BLaER1 (cell line): ENCODE data around the gene PEX11B.

Source experiments
- H3K27ac ChIP-seq: shearing (Covaris generic); formaldehyde crosslinking; 2 replicates; pipeline ENCODE4 v1.8.1; 2022
- H3K27me3 ChIP-seq: shearing (Covaris generic); formaldehyde crosslinking; 2 replicates; pipeline ENCODE4 v1.8.1; 2022
- H3K36me3 ChIP-seq: shearing (Covaris generic); formaldehyde crosslinking; 2 replicates; pipeline ENCODE4 v1.8.1; 2022
- H3K4me1 ChIP-seq: shearing (Covaris generic); formaldehyde crosslinking; 2 replicates; pipeline ENCODE4 v1.8.1; 2022
- H3K4me2 ChIP-seq: shearing (Covaris generic); formaldehyde crosslinking; 2 replicates; pipeline ENCODE4 v1.8.1; 2022
- H3K4me3 ChIP-seq: shearing (Covaris generic); formaldehyde crosslinking; 2 replicates; pipeline ENCODE4 v1.8.1; 2022
- H3K9ac ChIP-seq: shearing (Covaris generic); formaldehyde crosslinking; 2 replicates; pipeline ENCODE4 v1.8.1; 2022
- H3K9me3 ChIP-seq: shearing (Covaris generic); formaldehyde crosslinking; 2 replicates; pipeline ENCODE4 v1.8.1; 2022
- H4K20me1 ChIP-seq: shearing (Covaris generic); formaldehyde crosslinking; 2 replicates; pipeline ENCODE4 v1.8.1; 2022
- Cebpa-rat ChIP-seq: shearing (Covaris generic); IDR thresholded peaks from 2 replicates; pipeline ENCODE4 v1.8.1; 2022

PEX11B gene

DNA sequence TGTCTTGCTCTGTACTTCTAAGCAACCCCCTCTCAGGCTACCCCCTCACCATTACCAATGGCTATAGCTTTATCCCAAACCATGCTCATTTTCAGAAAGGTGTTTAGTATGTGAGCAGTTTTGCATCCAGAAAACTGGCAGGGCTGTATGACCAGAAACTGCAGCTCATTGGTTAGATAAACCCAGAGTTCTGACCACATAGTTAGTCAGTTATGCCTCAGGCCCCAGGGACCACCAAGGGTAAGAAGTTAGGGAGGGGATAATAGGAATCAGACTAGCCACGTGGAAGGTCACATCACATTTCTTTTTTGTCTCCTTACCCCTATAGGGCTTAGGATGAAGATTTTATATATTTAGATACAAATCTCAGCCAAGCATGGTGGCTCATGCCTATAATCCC is 9.9 kb downstream of the PEX11B start:
- Histone ChIP-seq H3K4me2 (peak overlapping the region; percentile 28), H3K27ac (no peak overlapping the region), H3K4me3 (no peak overlapping the region), H3K27me3 (no peaks in the 10 kb centered on the region), H3K36me3 (peaks cover 34% of the 10 kb centered on the region), H3K9ac (0 out of 2 replicates have a peak overlapping the region, but pooled peaks have one; percentile 0), H4K20me1 (no peaks in the 10 kb centered on the region), H3K9me3 (no peaks in the 10 kb centered on the region), H3K4me1 (peaks cover 9% of the 10 kb centered on the region)
- TF ChIP-seq Cebpa-rat: no peak

DNA sequence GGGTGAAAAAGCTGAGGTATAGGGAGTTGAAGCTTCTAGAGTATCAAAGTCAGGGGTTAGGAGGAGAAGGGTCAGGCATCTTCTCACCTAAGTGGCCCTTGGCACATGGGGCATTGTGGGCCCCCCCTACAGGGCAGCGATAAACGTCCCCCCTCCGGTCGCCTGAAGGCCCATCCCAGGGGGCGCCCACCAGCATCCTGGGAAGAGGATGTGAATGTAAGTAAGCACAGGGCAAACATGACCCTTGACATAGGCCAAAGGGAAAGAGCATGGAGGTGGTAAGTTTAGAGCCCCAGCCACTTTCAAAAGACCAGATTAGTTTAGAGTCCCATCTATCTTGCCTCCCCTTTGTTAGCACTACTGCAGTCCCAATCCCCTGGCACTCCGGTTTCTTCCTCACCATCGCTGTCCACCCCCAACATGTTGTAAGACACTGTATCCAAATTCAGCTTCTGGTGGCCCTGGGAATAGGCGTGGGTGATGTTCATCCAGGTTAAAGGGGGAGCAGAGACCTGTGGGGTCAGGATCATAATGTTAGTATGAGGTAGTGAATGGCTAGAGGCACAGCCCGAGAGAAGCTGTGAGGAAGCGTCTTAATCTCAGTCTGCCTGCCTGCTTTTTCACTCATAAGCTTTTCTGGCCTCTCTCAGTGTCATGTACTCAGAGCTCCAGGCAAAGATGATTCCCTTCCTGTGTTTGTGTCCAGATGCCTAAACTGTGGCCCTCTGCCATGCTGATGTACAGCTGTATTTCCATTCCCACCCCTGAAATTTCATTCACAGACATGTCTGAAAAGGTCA is 11.4 kb downstream of the PEX11B start:
- Histone ChIP-seq H3K27ac (no peak overlapping the region), H3K9ac (no peak overlapping the region), H3K4me3 (no peak overlapping the region), H3K36me3 (peaks cover 19% of the 10 kb centered on the region), H3K9me3 (no peaks in the 10 kb centered on the region), H3K4me1 (peaks cover 9% of the 10 kb centered on the region), H3K27me3 (no peaks in the 10 kb centered on the region), H3K4me2 (no peak overlapping the region), H4K20me1 (no peaks in the 10 kb centered on the region)
- no peak for TF ChIP-seq Cebpa-rat

- TF ChIP-seq Cebpa-rat: no peak
- no peak overlapping the region for H3K4me3 ChIP-seq
- H3K9me3 ChIP-seq: no peaks in the 10 kb centered on the region
- no peaks in the 10 kb centered on the region for H3K36me3 ChIP-seq
- no peak overlapping the region for H3K27ac ChIP-seq
- H3K4me1 ChIP-seq: no peaks in the 10 kb centered on the region
- no peak overlapping the region for H3K4me2 ChIP-seq
- no peaks in the 10 kb centered on the region for H4K20me1 ChIP-seq
- H3K9ac ChIP-seq: no peak overlapping the region
- H3K27me3 ChIP-seq: no peaks in the 10 kb centered on the region
These were observed 17.1 kb downstream of the PEX11B start for GRCh38 chr1:145901312-145902021.

DNA sequence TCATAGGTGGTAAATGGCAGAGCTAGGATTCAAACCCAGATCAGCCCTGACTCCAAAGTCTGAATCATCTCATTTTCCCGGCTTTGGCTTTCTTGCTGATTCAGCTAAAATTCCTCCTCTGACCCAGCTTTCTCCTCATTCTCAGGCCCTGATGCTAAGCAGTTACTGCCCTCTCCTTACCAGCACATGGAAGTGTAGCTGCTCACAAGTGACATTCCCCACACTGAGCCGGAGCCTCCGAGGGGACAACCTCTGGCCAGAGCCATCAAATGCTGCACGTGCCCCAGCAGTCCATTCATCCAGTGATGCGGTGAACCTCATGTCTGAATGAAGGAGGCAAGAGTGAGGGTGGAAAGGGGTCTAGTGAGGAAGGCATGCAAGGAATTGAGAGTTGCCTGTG is 19.8 kb downstream of the PEX11B start:
- no peaks in the 10 kb centered on the region for H4K20me1 ChIP-seq
- H3K27ac ChIP-seq: no peak overlapping the region
- no peak for TF ChIP-seq Cebpa-rat
- no peaks in the 10 kb centered on the region for H3K4me1 ChIP-seq
- H3K4me3 ChIP-seq: no peak overlapping the region
- no peaks in the 10 kb centered on the region for H3K36me3 ChIP-seq
- H3K9ac ChIP-seq: no peak overlapping the region
- H3K27me3 ChIP-seq: no peaks in the 10 kb centered on the region
- H3K9me3 ChIP-seq: no peaks in the 10 kb centered on the region
- H3K4me2 ChIP-seq: no peak overlapping the region

- no peak overlapping the region for H3K9ac ChIP-seq
These were observed 20.5 kb downstream of the PEX11B start for GRCh38 chr1:145897969-145898368.

DNA sequence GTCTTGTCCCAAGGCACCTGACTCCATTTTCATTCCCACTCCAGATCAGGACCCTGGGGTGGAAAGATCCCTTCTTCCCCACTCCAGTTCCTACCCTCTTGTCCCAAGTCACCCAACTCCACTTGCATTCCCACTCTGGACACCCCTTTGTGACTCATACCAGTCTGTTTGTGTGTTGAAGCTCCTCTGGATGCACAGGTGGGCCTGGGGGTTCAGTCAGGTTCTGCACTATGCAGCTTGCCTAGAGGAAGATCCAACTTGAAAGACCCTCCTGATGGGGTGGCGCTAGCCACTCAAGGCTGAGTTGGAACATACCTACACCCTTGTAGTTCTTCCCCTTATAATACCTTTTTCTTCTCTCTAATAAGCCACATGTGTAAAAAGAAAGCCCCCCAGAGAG is 23.0 kb downstream of the PEX11B start:
- H3K4me1 ChIP-seq: peaks cover 10% of the 10 kb centered on the region
- no peaks in the 10 kb centered on the region for H3K27me3 ChIP-seq
- no peaks in the 10 kb centered on the region for H3K9me3 ChIP-seq
- H4K20me1 ChIP-seq: no peaks in the 10 kb centered on the region
- H3K27ac ChIP-seq: no peak overlapping the region
- no peak overlapping the region for H3K4me2 ChIP-seq
- H3K36me3 ChIP-seq: no peaks in the 10 kb centered on the region
- no peak for TF ChIP-seq Cebpa-rat
- H3K4me3 ChIP-seq: no peak overlapping the region
- no peak overlapping the region for H3K9ac ChIP-seq

More at GRCh38 chr1:145897969-145898368, 20.5 kb downstream of the PEX11B start:
- no peak overlapping the region for H3K4me2 ChIP-seq
- H3K27me3 ChIP-seq: no peaks in the 10 kb centered on the region
- no peak overlapping the region for H3K4me3 ChIP-seq
- no peaks in the 10 kb centered on the region for H3K36me3 ChIP-seq
- TF ChIP-seq Cebpa-rat: no peak
- no peaks in the 10 kb centered on the region for H3K9me3 ChIP-seq
- no peaks in the 10 kb centered on the region for H4K20me1 ChIP-seq
- H3K4me1 ChIP-seq: no peaks in the 10 kb centered on the region
- H3K27ac ChIP-seq: no peak overlapping the region

- no peaks in the 10 kb centered on the region for H3K9me3 ChIP-seq
- no peak overlapping the region for H3K9ac ChIP-seq
- H3K36me3 ChIP-seq: no peaks in the 10 kb centered on the region
- peaks cover 10% of the 10 kb centered on the region for H3K4me1 ChIP-seq
- no peaks in the 10 kb centered on the region for H4K20me1 ChIP-seq
- H3K27ac ChIP-seq: no peak overlapping the region
- H3K4me3 ChIP-seq: no peak overlapping the region
- no peaks in the 10 kb centered on the region for H3K27me3 ChIP-seq
- no peak for TF ChIP-seq Cebpa-rat
- H3K4me2 ChIP-seq: no peak overlapping the region
These were observed 25.0 kb downstream of the PEX11B start for GRCh38 chr1:145893306-145894055.

DNA sequence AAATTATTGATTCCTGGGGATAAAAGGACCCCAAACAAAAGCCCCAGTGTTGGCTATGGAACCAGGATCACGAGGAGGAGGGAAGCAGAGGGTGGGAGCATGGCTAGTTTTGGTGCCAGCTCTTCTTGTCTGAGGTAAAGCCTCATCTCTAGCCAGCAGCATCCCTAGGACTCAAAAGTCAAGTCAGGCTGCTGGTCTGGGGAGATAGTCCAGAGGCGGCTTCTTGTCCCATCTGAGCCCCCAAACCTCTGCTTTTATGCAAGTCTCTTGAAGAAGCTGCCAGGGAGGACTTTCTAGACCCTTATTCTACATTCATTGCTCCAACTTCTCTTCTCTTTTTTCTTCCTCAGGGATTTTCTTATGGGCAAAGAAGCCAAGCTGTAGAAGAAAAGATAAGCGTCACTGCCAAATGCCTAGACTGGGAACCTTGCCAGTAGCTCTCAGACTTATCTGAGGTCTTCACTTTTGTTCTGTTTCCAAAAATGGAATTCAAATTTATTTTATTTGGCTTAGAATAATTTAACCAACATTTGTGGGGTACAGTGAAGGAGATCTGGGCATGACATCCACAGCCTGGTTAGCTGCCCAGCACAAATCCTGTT is 25.9 kb downstream of the PEX11B start:
- H3K9ac ChIP-seq: 0 out of 2 replicates have a peak overlapping the region, but pooled peaks have one; percentile 35
- H3K27me3 ChIP-seq: no peaks in the 10 kb centered on the region
- peaks cover 10% of the 10 kb centered on the region for H3K4me1 ChIP-seq
- no peak for TF ChIP-seq Cebpa-rat
- peak overlapping the region; percentile 32; the same call in 1 of the 2 replicates for H3K4me2 ChIP-seq
- H4K20me1 ChIP-seq: no peaks in the 10 kb centered on the region
- no peaks in the 10 kb centered on the region for H3K9me3 ChIP-seq
- no peak overlapping the region for H3K4me3 ChIP-seq
- H3K36me3 ChIP-seq: no peaks in the 10 kb centered on the region
- H3K27ac ChIP-seq: no peak overlapping the region

DNA sequence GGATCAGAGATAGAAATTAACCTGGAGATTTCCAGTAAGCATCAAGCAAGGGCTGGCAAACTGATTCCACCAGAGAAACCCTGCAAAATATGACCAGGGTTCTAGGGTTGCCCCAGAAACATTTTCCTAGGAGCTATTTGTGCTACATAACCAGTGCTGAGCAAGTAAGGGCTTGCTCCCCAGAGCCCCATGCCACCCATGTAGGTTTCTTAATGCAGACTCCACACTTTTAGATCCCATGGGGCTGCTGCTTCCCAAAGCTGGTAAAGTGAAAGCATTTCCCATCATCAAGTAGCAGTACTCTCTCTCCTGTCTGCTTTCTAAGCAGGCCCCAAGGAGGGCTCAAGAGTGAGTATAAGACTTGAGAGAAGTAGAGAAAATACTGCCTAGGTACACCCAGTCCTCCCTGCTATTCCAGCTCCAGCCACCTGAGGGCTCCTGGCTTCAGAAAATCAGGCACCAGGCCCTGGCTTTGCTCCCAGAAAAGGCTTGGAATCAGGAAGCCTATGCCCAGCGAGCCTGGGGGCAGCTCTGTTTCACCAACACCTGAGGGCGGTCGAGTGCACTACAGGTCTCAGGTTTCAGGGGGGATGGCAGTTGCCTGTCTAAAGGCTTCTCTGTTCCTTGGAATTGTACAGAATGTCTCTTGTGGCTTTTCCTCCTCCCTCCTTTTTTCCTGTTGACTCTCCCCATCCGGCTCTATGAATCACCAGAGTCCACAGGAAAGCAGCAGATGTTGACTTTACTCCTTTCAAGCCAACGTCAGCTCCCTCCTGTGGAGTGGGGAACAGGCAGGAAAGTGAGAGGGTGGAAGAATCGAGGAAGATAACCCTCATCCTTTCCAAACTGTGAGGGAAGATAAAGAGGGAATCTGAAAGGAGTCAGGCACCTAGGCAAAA is 26.7 kb downstream of the PEX11B start:
- no peaks in the 10 kb centered on the region for H3K9me3 ChIP-seq

More for the DNA sequence above, 26.7 kb downstream of the PEX11B start:
- Histone ChIP-seq H3K4me2 (peak overlapping the region; percentile 32), H3K4me3 (no peak overlapping the region), H3K36me3 (no peaks in the 10 kb centered on the region), H3K4me1 (peaks cover 10% of the 10 kb centered on the region), H4K20me1 (no peaks in the 10 kb centered on the region), H3K9ac (0 out of 2 replicates have a peak overlapping the region, but pooled peaks have one; percentile 35), H3K27ac (no peak overlapping the region), H3K27me3 (no peaks in the 10 kb centered on the region)
- TF ChIP-seq Cebpa-rat: no peak
